Right cardiac atrium (tissue), 5 donors: ENCODE results near the gene RANBP3. TPM values are rescaled to one million over a fixed set of nuclear protein-coding genes. Genes with fewer than 3 reads are reported as not detected.
"Not testable (repeated sequence)": the region's sequence is repeated elsewhere in the genome, so short reads cannot be mapped to it uniquely, and the experiment has no call there.

Experiments
- ATAC-seq, 2 donors: fragments of 200-7000 bp; cut with Tn5 transposase; one replicate each; pipeline versions ENCODE4 v1.8.0 to v1.9.1; 2020; ENCODE audit warnings: moderate library complexity in 2 of 2, mild to moderate bottlenecking in 1 of 2
- DNase-seq, 3 donors: peaks; one replicate each; pipeline ENCODE4 v3.0.0-alpha.2; 2020
- H3K27ac ChIP-seq: one replicate; pipeline ENCODE4 v1.5.1; 2013; ENCODE audit warnings: mild to moderate bottlenecking, low read length, control low read depth, moderate library complexity
- H3K27me3 ChIP-seq: one replicate; pipeline ENCODE4 v1.6.1; 2013; ENCODE audit not compliant: control insufficient read depth, insufficient read depth
- H3K4me1 ChIP-seq: one replicate; pipeline ENCODE4 v1.6.1; 2013; ENCODE audit warnings: low read length; ENCODE audit not compliant: control insufficient read depth, insufficient read depth
- H3K4me3 ChIP-seq: one replicate; pipeline ENCODE4 v1.5.1; 2013; ENCODE audit warnings: low read length, control low read depth
- H3K9me3 ChIP-seq: one replicate; pipeline ENCODE4 v1.6.1; 2013; ENCODE audit warnings: low read length; ENCODE audit not compliant: control insufficient read depth
- WGBS: extraction: QIAGEN DNeasy Blood & Tissue Kit; methylation state at CpG from one replicate; pipeline ENCODE4 v1.1.7; 2013; 5-methylcytosine and 5-hydroxymethylcytosine counted together
- intact Hi-C, 4 donors: fragments of 100-400 bp; cut with DNase I; formaldehyde crosslinking; loops; one replicate each; pipeline versions ENCODE4 v1.11.0 to v1.14.0; 2022 to 2023
- polyA plus RNA-seq: library from polyadenylated mRNA; stranded (reverse); fragments of 200-250 nt; gene quantifications from one replicate; pipeline ENCODE4 v1.2.3, GENCODE V29; 2013
- total RNA-seq, 4 donors: library from RNA; stranded (reverse); fragmentation: NEBNext Ultra II Directional; extraction: Animal tissue kit (Norgen Biotek cat#: 25700); gene quantifications; one replicate each; pipeline ENCODE4 v1.2.1, GENCODE V29; 2021
- donor health status: healthy with polysubstance abuse.
- donor health status: DM: no; HTN: yes; CAD: no.
- donor health status: DM: no; HTN: no; CAD: no.
- donor health status: DM: no; HTN: yes; CAD: no; lungs with severe emphysema.
- donor health status: DM: yes; HTN: yes; CAD: no.

The RANBP3 gene
- total and polyA plus RNA-seq, 5 donors = 49.6 to 73.8 (median 65.4) TPM

GRCh38 chr19:5893296-5893903 is 84.5 kb downstream of the RANBP3 start:
- DNase-seq (peak in 1 of 3 donors; percentile 50), ATAC-seq (peak in 1 of 2 donors; percentile 7)
- Histone ChIP-seq H3K4me1 (peaks cover 6% of the 10 kb centered on the region), H3K9me3 (no peaks in the 10 kb centered on the region), H3K27me3 (no peaks in the 10 kb centered on the region), H3K27ac (peak overlapping the region; percentile 88), H3K4me3 (no peak overlapping the region)
- WGBS = 55% methylated on average over 13 of the region's 13 CpGs
- intact Hi-C loops = loop anchor here (2.0 to 10.0 kb wide), 4 partner anchors 86 to 91 kb away; partner anchors contain the start of gene NRTN (in 3 of the 4)

DNA sequence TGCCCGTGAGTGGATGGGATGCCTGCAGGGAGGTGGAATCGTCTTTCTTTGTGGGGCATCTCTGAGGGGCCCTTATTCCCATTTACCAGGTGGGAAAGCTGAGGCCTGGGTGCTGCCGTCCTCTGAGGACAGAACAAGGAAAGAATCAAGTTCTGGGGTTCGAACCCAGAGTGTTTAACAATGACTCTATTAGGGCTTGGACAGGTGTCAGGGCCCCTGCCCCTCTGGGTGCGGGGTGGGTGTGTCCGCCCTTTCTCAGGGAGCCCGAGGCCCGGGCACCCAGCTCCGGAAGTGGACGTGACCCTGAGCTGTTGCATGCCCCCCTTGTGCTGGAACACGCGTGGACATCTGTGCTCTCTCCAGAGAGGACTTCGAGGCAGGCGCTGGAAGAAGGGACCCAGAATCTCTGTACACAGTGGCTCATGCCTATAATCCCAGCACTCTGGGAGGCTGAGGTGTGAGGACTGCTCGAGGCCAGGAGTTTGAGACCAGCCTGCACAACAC is 85.1 kb downstream of the RANBP3 start:
- peak overlapping the region; percentile 88 for H3K27ac ChIP-seq
- H3K27me3 ChIP-seq = no peaks in the 10 kb centered on the region
- DNase-seq (peak in 2 of 3 donors; percentile 55 to 67), ATAC-seq (no peak)
- WGBS = 57% methylated on average over 15 of the region's 15 CpGs
- no peak overlapping the region for H3K4me3 ChIP-seq
- peaks cover 6% of the 10 kb centered on the region for H3K4me1 ChIP-seq
- no peaks in the 10 kb centered on the region for H3K9me3 ChIP-seq
- intact Hi-C loops = loop anchor here (2.0 to 10.0 kb wide), 4 partner anchors 86 to 91 kb away; partner anchors contain the start of gene NRTN (in 3 of the 4)

- WGBS = 6% methylated on average over 48 of the region's 48 CpGs
- Histone ChIP-seq H3K4me1 (peaks cover 6% of the 10 kb centered on the region), H3K27ac (peak overlapping the region; percentile 22), H3K27me3 (no peaks in the 10 kb centered on the region), H3K4me3 (no peak overlapping the region), H3K9me3 (no peaks in the 10 kb centered on the region)
- peak in 2 of 3 donors; percentile 83 for DNase-seq
- intact Hi-C loops = loop anchor here (2.0 to 10.0 kb wide), 4 partner anchors 85 to 90 kb away; partner anchors contain the start of gene NRTN (in 3 of the 4)
- peak; percentile 39 to 44 for ATAC-seq
Measured at GRCh38 chr19:5891938-5892771, 85.8 kb downstream of the RANBP3 start.

- no peak for DNase-seq
- H3K27ac ChIP-seq = no peak overlapping the region
- H3K9me3 ChIP-seq = no peaks in the 10 kb centered on the region
- no peak for ATAC-seq
- H3K4me1 ChIP-seq = peaks cover 6% of the 10 kb centered on the region
- 56% methylated on average over 4 of the region's 4 CpGs for WGBS
- intact Hi-C loops = loop anchor here in 3 of 4 donors (5.0 to 10.0 kb wide), 3 partner anchors 84 to 89 kb away; partner anchors contain the start of gene NRTN (in 2 of the 3)
- no peaks in the 10 kb centered on the region for H3K27me3 ChIP-seq
- no peak overlapping the region for H3K4me3 ChIP-seq
Measured at GRCh38 chr19:5891572-5891937, 86.4 kb downstream of the RANBP3 start.

- peaks cover 6% of the 10 kb centered on the region for H3K4me1 ChIP-seq
- H3K27ac ChIP-seq = no peak overlapping the region
- ATAC-seq = no peak
- H3K27me3 ChIP-seq = no peaks in the 10 kb centered on the region
- peak in 1 of 3 donors; percentile 48 for DNase-seq
- WGBS = 46% methylated on average over 10 of the region's 10 CpGs
- H3K9me3 ChIP-seq = no peaks in the 10 kb centered on the region
- H3K4me3 ChIP-seq = no peak overlapping the region
- intact Hi-C loops = loop anchor here in 3 of 4 donors (5.0 to 10.0 kb wide), 3 partner anchors 83 to 88 kb away; partner anchors contain the start of gene NRTN (in 2 of the 3)
Measured at GRCh38 chr19:5890099-5890498, 87.8 kb downstream of the RANBP3 start.

DNA sequence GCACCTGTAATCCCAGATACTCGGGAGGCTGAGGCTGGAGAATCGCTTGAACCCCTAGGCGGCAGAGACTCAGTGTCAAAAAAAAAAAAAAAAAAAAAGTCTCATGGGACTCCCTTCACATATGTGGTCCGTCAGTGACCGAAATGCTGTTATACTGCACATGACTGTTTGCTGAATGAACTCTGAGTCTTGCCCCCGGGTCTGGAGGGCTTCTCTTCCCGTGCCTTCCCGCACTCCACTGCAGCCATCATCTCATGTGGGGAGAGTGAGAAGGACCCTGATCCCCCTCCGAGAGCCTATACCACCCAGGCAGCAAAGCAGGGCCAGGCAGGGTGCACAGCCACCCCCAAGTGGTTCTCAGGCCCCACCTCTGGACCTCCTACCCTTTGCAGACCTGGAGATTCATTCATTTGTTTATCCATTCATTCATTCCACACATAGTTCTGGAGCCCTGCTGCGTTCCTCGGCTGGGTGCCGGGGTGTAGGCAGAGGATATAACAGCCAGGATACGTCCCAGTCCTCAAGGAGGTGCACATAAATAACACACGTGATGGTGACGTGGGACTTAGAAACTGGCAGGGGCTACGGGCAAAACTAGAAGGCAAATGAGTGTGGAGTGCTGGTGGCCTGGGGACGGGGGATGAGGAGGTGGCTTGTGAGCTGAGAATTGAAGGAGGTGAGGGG is 88.5 kb downstream of the RANBP3 start:
- 50% methylated on average over 17 of the region's 17 CpGs for WGBS
- Histone ChIP-seq H3K27me3 (no peaks in the 10 kb centered on the region), H3K9me3 (no peaks in the 10 kb centered on the region), H3K4me3 (no peak overlapping the region), H3K4me1 (peaks cover 6% of the 10 kb centered on the region), H3K27ac (no peak overlapping the region)
- ATAC-seq (no peak), DNase-seq (no peak)
- intact Hi-C loops = loop anchor here in 2 of 4 donors (10.0 kb wide), 1 partner anchor 65 kb away; no protein-coding TSS in a partner anchor

DNA sequence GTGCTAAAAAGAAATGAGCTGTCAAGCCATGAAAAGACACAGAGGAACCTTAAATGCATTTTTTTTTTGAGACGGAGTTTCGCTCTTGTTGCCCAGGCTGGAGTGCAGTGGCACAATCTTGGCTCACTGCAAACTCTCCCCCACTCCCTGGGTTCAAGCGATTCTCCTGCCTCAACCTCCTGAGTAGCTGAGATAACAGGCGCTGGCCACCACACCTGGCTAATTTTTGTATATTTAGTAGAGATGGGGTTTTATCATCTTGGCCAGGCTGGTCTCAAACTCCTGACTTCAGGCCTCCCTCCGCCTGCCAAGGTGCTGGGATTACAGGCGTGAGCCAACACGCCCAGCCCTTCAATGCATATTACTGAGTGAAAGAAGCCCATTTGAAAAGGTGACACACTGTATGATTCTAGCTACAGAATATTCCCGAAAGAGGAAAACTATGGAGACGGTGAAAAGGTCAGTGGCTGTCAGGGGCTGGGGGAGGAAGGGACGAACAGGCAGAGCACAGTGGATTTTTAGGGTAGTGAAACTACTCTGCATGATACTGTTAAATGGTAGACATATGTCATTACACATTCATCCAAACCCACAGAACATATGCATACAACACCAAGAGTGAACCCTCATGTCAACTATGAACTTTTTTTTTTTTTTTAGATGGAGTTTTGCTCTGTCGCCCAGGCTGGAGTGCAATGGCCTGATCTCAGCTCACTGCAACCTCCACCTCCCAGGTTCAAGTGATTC is 93.7 kb downstream of the RANBP3 start:
- not testable (repeated sequence) for DNase-seq, H3K27me3 ChIP-seq, H3K27ac ChIP-seq, ATAC-seq, H3K4me3 ChIP-seq, H3K9me3 ChIP-seq, H3K4me1 ChIP-seq
- WGBS = 73% methylated on average over 11 of the region's 11 CpGs
- intact Hi-C loops = loop anchor here in 2 of 4 donors (10.0 kb wide), 1 partner anchor 59 kb away; no protein-coding TSS in a partner anchor

- 68% methylated on average over 13 of the region's 13 CpGs for WGBS
- H3K4me3 ChIP-seq, H3K27ac ChIP-seq: not testable (repeated sequence)
Measured at GRCh38 chr19:5883157-5883873, 94.6 kb downstream of the RANBP3 start.

GRCh38 chr19:5882421-5882968 is 95.4 kb downstream of the RANBP3 start:
- Histone ChIP-seq H3K27ac (no peak overlapping the region), H3K4me3 (no peak overlapping the region), H3K27me3 (no peaks in the 10 kb centered on the region), H3K4me1 (no peaks in the 10 kb centered on the region), H3K9me3 (no peaks in the 10 kb centered on the region)
- 61% methylated on average over 9 of the region's 9 CpGs for WGBS
- ATAC-seq (no peak), DNase-seq (no peak)
- intact Hi-C loops = loop anchor here in 2 of 4 donors (10.0 kb wide), 1 partner anchor 58 kb away; no protein-coding TSS in a partner anchor

More at GRCh38 chr19:5883157-5883873, 94.6 kb downstream of the RANBP3 start:
- ATAC-seq, DNase-seq, H3K4me1 ChIP-seq, H3K9me3 ChIP-seq, H3K27me3 ChIP-seq: not testable (repeated sequence)
- intact Hi-C loops = loop anchor here in 2 of 4 donors (10.0 kb wide), 1 partner anchor 59 kb away; no protein-coding TSS in a partner anchor
